ENCODE results near the gene CSAD. TPM values are rescaled to one million over a fixed set of nuclear protein-coding genes. Genes with fewer than 3 reads are reported as not detected.

CSAD gene
- total and polyA plus RNA-seq, 2 donors (not counting 1 experiment from before 2014, with no cell fraction given) = 57.0 to 64.6 TPM

GRCh38 chr12:53196486-53196885 is 15.8 kb upstream of the CSAD start:
- no peak overlapping the region for H2AFZ ChIP-seq (ENCODE audit: insufficient read depth, low read depth, low read length, poor library complexity, severe bottlenecking)
- H4K20me1 ChIP-seq (ENCODE audit: control insufficient read depth, insufficient read depth, low read length, poor library complexity, severe bottlenecking) = peaks cover 69% of the 10 kb centered on the region
- H3K9me3 ChIP-seq (ENCODE audit: control extremely low read depth in 1 of 3, control insufficient read depth in 2 of 3, insufficient read depth in 1 of 3, low read length in 2 of 3) = no peaks in the 10 kb centered on the region
- H3K4me3 Mint-ChIP-seq = no peak overlapping the region
- peaks cover 18% of the 10 kb centered on the region for H3K79me2 ChIP-seq (ENCODE audit: control insufficient read depth, insufficient read depth, low read length)
- H3K9me3 Mint-ChIP-seq (ENCODE audit: insufficient read depth) = no peaks in the 10 kb centered on the region
- intact Hi-C loops (cut with micrococcal nuclease) = loop anchor here (5.0 kb wide), 1 partner anchor 129 kb away; no protein-coding TSS in a partner anchor
- H3K27me3 Mint-ChIP-seq = no peaks in the 10 kb centered on the region
- no peak overlapping the region for H3K4me3 ChIP-seq (ENCODE audit: control extremely low read depth in 1 of 5, extremely low read depth in 1 of 5, insufficient read depth in 1 of 5, low read depth in 2 of 5, low read length in 4 of 5)
- no peak overlapping the region for H3K9ac ChIP-seq (ENCODE audit: low read length)
- 98% methylated on average over 14 of the region's 14 CpGs for whole genome bisulfite sequencing (ENCODE audit: insufficient coverage)
- H3K36me3 ChIP-seq (replicated peaks in 1 of 2; ENCODE audit: control extremely low read depth in 1 of 2, control insufficient read depth in 1 of 2, extremely low read depth in 1 of 2, insufficient read depth in 2 of 2, low read length in 1 of 2) = peaks cover 4 to 79% of the 10 kb centered on the region in 2 experiments
- H3K4me1 ChIP-seq (ENCODE audit: control insufficient read depth in 2 of 2, insufficient read depth in 2 of 2, low read length in 2 of 2) = peaks cover 40 to 46% of the 10 kb centered on the region in 2 donors
- H3K27me3 ChIP-seq (replicated peaks in 1 of 4; ENCODE audit: control extremely low read depth in 1 of 4, control insufficient read depth in 3 of 4, insufficient read depth in 4 of 4, low read length in 3 of 4) = no peaks in the 10 kb centered on the region
- TF ChIP-seq EZH2 (IDR thresholded peaks at IDR 0.05; ENCODE audit: borderline replicate concordance, insufficient read depth, low read depth, low read length, poor library complexity, severe bottlenecking) (no peak), CTCF (IDR thresholded peaks at IDR 0.05) (no peak)
- H3K27ac Mint-ChIP-seq = peak overlapping the region; percentile 74
- H3K4me1 Mint-ChIP-seq = peaks cover 42% of the 10 kb centered on the region
- ChIA-PET CTCF (interaction anchor here (1.3 to 15.7 kb wide), 9 partner anchors 9 to 148 kb away, joined by 4 to 201 read pairs (median 21); partner anchors contain the start of genes CSAD, ESPL1, ITGB7 and ZNF740), POLR2A (no interaction called here)
- no peak for DNase-seq
- ATAC-seq (ENCODE audit: low read depth) = no peak
- H3K4me2 ChIP-seq (replicated peaks; ENCODE audit: low read depth, low read length, poor library complexity, severe bottlenecking) = no peak overlapping the region
- H3K27ac ChIP-seq (ENCODE audit: low read length in 2 of 2) = no peak overlapping the region
